Measurements from ENCODE around the gene FIGNL2.

FIGNL2 gene

DNA sequence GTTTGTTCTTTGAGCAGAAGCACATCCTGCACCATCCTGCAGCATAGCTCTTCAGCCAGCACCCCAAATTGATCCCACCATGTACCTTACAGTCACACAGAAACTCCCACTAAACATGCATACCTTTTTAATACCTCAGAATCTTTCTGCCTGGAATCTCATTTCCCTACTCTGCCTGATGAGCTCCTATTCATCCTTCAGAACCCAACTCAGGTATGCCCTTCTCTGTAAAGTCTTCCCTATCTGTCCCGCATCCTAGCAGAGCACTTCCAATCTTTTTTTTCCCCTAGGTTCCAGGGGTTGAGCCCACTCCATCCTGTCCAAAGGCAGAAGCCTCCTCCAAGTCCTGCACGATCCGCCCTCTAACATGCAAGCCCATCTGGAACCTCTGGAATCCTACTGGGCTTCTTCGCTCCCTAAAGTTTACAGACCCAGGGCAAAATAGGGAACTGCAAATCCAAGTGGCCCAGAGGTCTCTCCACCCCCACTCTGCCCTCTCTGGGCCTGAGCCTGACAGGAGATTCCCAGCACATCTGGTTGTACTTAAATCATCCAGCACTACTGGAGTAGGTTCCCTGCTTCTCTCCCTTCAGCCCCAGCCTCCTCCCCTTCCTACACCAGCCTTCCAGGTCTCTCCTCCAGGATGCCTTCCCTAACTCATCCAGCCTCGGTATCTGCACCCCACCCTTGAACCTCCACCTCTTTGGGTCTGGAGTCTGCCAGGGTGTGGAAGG lies 4.1 kb upstream of the FIGNL2 start:
- no peak for DNase-seq

DNA sequence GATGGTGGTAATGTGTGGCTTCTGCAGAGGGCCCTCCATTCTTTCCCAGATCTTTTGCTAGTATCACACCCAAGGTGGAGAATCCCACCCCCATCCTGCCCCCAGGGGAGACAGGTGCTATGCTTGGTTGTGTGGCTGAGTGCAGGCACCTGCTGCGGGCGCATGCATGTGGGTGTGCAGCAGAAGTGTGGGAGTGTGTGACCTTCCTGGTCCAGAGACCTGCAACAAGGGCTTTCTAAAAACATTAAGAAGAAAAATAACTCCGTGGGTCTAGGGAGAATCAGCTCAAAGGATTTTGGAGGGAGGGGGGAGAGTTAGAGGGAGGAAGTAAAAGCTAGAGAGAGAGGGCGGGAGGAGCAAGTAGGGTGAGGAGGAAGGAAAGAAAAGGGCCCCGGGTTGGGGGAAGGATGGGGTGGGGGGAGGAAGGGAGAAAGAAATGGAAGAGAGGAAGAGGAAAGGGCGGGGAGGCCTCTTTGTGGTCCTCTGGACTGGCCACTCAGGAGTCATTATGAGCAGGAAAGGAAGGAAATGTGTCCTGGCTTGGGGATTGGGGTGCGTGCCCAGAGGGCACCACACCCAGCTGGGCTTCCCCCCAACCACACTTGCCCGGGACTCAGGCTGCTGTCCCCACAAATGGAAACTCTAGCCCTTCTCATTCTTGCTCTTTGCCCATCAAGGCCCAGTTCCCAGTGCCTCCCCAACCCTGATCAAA lies 3.1 kb upstream of the FIGNL2 start:
- no peak for DNase-seq

DNA sequence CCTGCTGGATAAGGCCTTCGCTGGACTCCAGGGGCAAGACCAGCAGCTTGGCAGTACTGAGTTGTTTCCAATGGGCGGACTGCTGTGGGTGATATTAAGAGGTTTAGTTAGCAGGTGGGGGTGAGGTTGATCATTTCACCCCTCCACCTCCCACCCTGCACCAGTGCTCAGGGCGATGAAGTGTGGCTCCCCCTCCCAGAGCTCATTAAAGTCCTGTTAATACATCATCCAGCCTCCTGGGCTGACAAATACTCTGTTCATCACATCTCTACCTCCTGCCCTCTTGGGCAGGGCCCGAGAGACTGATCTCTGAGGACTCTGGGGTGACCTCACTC lies 2.4 kb upstream of the FIGNL2 start:
- no peak for DNase-seq

DNA sequence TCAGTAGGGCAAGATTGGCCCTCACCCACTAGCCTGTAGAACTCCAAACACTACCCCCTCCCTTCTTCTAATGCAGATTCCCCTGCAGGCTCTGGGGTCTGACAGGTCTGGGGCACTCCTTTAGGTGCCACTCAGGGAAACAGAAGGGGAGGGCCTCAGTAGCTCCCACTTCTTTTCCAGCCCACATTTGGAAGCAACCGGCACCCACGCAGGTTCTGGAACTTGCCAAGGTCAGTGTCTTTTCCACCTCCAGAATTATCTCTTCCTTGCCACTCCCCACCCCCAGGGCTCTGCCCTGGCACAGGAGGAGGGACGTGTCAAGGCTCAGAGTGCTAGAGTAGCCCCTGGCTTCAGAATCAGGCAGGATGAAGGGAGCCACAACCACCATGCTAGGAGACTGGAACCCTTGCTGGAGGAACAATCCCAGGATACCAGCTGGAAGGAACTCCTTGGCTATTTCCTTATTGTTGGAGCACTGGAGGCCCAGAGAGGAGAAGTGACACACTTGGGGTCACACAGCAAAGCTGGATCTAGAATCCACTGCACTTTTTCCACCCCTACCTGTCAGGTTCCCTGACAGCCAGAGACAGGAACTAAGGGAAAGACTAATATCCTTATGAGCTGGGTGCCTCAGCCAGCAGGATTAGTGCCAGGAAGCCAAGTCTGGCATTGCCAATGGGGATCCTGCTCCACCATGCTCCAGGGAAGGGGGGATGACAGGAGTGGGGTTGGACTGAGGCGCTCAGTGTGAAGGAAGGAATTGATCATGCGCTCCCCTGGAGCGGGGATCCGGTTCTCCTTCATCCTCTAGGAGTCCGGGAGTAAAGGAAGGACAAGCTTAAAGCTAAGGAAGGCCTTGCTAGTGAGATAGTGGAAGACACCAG lies 1.8 kb upstream of the FIGNL2 start:
- DNase-seq: no peak

DNA sequence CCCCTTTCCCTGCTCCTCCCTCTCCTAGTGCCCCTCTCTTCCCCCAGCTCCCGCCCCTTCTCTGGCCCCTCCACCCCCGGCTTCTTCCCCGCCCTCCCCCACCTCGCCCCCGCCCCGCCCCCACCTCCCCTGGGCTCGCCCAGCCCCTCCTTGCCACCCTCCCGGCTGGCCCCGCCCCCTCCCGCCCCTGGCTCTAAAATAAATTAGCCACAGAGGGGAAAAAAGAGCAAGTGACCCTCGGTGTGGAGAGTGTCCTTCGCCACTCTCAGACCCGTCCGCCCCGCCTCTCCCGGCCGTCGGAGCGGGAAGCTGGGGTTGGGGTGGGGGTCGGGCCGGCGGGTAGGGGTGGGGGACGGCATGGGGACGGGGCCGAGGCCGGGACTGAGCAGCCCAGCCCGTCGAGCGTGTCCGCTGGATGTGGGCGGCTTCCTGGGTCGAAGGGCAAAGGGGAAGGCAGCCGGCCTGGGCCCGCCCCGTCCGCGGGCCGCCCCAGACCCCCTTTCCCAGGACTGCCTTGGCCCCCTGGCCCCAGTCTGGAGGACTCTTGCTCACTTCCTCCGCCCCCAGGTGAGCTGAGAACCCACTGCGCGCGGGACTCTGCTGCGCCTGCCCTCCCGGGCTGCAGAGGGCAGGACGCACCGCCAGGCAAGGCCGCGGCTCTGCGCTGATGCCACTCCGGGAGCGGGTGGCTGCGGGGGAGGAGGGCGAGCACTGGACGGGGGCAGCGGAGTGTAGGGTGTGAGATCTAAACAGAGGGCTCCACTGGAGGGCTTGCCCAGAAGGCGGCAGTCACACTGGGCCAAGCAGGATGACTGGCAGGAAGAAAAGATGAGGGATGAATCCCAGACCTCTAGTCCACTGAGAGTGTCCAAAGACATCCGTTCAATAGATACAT lies 570 bp upstream of the FIGNL2 start:
- no peak for DNase-seq

DNA sequence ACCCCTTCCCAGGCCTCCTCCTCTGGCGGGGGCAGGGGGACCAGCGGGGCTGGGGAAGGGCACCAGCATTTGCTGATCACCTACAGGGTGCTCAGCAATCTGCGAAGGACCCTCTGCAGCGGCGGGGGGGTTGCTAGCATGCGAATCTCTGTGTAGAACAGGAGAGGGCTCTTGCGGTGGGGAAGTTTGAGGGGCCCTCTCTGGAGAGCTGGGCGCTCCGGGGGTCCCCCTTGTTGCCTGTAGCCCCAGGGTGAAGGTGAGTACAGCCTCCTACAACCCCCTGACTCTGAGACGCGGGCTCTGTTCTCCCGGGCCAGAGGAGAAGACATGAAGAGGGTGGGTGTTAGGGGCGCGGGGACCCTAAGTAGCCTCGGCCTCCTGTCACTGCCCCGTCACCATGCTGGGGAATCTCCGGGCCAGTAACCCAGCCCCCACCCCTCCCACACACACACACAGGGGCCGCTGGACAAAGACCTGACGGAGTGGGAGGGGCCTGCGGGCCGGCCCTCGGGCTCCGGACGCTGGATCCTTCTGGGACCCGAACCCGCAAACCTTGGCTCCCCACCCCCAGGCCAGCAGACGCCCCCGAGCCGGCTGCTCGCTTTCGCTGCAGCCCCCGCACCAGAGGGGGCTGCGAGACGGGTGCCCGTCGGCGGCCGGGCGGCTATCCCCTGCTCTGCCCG lies 734 bp downstream of the FIGNL2 start:
- no peak for DNase-seq

DNA sequence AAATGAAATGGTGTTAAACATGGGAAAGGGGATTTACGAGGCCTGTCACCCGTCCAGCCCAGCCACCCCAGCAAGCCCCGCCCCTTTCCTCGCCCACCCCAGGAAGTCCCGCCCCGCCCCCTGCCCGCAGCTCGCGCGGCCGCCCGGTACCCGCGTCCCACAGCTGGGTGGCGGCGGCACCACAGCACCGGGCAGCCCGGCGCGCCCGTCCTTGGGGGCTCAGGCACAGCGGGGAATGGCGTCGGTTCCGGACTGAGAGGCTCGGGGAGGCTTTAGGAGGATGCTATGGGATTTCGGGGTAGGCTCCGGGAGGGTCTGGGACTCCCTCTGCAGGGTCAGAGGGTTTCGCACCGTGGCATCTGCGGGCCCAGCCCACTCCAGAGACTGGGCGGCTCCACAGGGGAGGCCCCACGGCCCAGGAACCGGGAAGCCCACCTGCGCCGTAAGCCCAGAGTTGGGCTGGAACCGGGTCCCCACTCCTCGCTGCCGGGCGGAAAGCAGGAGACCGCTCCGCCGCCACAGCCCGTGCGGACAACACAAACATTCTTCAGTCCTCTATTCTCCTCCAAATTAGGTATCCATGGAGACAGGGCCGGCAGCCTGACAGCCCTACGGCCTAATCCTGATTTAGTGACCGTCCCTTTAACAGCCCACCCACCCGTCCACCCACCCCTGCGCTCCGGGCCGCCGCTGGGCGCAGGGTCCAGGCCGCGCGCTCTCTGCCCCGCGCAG lies 1.4 kb downstream of the FIGNL2 start:
- peak; percentile 76 for DNase-seq

DNA sequence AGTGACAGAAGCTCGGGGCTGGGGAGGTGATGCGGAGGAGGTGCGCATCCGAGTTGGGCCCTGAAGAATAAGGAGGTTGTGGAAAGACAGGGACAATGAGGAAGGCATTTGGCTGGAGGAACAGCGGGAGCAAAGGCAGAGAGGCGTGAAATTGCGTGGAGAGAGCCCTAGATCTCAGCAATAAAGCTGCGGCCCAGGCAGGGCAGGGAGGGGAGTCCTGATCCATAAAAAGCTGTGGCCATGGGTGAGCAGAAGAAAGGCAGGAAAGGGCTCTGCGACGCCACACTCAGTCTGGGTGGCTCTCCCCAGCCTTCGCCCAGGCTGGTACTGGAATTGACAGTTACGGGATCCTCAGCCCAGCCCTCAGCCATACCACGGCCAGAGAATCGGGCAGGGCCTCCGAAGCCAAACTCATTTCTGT lies 2.2 kb downstream of the FIGNL2 start:
- no peak for DNase-seq

DNA sequence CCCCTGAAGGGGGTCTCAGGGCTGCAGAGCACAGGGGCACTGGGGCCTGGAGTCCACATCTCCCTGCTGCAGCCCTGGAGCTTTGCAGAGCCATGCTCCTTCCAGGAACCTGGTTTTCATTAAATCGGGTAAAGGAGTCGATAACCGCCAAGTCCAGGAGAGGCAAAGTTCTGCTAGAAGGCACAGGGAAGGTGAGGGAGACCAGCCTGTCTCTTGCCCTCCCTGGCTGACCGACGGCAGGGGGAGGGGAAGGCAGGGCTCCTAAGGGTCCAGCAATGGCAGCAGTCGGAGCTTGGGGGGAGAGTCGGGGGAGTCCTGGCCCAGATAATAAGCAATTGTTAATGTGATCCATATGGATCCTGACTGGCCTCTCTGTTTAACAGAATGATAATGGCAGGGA lies 3.0 kb downstream of the FIGNL2 start:
- no peak for DNase-seq

DNA sequence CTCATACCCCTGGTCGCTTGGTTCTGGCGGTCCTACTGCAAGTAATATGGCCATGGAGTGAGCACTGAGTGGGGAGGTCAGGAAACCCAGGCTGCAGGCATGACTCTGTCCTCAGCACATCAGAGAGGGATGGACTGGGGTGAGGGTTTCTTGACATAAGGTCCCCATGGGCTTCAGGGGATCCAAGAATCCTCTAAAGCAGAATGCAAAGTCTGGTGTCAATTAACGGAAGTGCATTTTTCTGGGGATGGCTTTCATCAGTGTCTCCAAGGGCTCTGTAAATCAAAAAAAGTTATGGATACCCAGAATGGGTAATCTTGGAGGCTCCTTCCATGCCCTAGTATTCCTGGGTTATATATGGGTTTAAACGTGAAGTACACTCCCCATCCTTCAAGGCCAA lies 3.7 kb downstream of the FIGNL2 start:
- no peak for DNase-seq

DNA sequence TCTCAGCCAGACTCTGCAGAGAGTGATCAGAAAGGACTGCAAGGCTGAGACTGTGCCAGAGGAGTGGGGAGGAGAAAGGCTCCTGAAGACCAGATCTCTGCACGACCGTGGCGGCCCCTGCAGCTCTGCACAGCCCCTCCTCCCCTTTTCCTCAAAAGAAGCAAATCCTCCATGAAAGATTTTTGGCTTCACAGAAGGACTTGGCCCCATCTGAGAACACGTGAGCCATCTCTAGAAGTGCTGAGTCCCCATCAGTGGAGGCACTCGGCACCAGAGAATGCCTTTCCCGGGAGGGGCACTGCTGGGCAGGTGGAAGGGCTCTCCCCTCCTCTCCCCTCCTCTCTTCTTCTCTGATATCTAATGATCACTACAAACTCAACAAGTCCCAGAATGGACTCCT lies 6.8 kb downstream of the FIGNL2 start:
- DNase-seq: no peak

DNA sequence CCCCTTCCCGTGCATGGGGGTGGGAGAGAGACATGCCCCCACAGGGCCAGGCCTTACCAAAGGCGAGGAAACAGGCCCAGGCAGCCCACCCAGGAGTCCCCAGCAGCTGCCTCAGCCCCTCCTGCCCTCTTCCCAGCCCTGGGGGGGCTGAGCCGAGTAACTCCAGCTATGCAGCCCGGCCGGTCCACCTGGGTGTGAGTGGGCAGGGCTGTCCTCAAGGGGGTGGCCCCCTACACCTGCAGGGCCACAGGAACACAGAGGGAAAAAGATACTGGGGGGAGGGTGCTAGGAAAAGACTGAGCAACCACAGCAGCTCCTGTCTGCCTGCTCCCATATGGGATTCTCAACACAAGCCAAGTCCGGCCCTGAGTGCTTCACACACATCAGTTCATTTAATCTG lies 7.6 kb downstream of the FIGNL2 start:
- no peak for DNase-seq

DNA sequence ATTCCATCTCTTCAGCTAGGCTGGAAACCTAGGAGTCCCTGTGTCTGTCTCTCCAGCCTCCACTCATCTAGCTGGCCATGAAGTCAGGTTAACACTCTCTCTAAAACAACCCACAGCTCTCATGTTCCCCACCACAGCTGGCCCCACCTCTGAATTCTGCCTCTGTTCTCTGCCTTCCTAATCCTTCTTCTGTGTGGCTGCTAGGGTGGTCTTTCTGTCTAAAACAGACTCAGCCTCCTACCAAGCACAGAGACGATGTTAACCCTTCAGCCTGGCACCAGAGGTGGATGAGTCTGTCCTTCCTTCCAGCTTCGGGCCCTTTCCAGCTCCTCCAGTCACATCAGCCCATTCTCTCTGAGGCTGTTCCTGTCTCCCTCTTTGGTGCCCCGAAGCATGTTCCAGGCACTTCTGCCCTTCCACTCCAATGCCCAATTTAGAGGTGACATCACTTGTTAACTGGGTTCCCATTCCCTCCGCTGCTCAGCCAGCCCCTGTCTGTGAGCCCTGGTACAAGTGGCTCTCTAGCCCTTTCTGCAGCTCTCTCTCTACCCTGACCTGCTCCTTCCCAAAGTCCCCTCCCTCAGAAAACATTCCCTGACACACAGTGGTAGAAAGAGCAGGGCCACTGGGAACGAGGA lies 9.1 kb downstream of the FIGNL2 start:
- DNase-seq: no peak

DNA sequence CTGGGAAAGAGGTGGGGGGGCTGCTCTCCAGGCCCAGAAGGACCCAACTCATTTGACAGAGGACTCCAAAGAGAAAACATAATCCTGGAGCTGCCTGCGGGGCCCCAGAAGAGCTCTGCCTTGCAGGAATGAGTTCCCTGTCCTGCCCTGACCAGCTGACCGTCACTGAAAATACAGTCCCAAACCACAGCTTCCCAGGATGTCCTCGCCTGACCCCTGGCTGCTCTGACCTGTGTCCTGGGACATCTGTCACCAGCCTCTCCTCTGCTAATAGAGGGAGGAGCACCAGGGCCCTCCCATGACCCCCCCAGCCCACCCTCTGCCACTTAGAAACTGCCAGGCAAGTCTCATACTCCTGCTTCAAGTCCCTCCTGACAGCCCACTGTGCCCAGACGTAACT lies 9.8 kb downstream of the FIGNL2 start:
- no peak for DNase-seq

DNA sequence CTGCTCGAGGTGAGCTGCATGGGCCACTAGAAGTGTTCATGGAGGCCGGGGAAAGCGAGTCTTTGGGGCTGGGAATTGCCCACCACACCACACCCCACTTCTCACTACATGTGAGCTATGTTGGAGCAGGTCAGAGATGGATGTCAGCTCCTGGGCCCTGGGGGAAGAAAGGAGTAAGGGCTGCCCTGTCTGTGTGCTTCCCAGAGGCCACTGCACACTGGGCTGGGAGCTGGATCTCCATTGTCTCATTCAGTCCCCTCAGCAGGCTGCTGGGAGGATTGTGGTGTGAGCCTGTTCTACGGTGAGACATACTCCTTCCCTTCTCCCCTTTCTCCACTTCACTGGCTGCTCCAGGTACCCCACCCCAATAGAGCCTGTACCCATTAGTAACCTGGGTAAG lies 10.5 kb downstream of the FIGNL2 start:
- no peak for DNase-seq

DNA sequence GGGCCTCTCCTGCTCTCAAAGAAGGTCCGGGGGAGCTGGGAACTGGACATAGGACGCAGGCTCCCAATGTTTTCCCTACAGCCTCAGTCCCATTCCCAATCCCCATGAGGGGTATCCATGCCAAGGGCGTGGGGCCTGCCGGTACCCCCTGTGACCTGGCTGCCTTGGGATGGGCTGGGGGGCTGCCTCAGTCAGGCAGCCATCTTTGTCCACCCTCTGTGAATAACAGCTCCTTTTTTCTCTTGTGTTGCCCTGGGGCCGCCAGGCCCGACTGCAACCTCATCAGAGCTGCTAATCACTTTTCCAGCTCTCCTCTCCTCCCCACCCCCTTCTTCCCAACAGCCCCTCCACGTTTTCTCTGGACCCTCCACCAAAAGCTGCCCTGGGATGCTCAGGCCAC lies 11.2 kb downstream of the FIGNL2 start:
- DNase-seq: no peak

DNA sequence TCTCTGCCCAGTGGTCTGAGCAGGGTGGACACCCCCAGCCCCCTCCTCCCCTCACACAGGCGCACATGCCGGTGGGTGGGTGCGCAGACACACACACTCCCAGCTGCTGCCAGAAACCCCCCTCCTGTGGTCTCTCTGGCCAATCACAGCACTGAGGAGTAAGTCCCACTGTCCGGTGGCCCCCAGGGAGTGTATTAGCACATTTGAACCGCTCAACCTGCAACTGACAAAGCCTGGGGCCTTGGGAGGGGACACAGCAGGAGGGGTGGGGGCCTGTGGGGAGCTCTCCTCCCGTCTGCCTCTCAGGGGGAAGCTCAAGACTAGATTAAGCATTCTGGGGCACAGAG lies 11.7 kb downstream of the FIGNL2 start:
- no peak for DNase-seq

DNA sequence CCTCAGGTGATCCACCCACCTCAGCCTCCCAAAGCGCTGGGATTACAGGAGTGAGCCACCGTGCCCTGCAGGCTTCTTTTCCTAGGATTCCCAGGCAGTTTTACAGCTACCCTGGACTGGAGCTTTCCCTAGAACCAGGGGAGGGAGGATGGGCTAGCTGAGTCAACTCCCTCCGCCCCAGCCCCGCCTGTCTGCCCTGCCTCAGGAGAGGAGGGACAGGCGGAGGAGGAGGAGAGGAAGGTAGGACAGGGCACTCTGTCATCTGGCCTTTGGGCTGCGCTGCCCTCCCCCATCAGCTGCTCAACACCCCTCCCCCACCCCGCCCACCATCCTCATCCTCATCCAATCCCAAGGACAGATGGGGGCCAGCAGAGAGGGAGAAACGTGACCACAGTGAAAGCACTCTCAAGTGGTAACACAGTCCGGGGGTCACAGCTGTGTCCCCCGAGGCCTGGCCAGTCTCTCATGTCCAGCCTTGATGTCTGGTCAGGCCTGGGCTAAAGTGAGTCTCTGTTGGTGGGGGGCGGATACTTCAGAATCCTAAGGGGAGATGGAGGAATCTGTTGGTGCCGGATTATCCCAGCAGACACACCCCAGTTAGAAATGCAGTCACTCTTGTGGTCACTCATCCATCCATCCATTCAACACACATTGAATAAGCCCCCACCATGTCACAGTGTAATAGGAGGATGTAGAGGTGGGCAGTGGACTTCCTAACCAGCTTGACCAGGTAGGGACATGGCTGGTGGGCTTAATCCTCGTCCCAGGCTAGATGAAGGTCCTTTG lies 12.3 kb downstream of the FIGNL2 start:
- no peak for DNase-seq

DNA sequence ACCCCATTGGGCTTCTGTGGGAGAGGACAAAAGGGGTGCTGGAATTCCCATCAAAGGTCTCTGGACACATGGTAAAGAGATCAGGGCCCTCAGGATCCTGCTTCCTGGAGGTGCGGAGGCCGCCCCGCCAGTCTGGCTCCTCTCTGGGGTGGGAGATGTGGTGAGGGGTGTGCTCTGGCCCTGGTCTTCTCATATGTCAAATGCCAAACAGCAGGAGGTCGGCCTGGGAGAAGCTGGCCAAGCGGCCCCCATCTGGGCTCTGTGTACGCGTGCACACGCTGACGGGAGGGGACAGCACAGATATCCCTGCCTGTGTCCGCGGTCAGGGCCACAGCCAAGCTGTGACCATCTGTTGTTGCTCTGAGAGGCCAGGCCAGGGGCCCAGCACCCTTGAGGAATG lies 14.1 kb downstream of the FIGNL2 start:
- no peak for DNase-seq
